HG03575 (cell line): ENCODE data around the gene PARP4.
"Not testable (repeated sequence)": the region's sequence is repeated elsewhere in the genome, so short reads cannot be mapped to it uniquely, and the experiment has no call there.

Source experiments
- ATAC-seq: cut with Tn5 transposase; IDR thresholded peaks from one replicate; pipeline ENCODE4 v1.9.1; 2021; ENCODE audit not compliant: unreplicated experiment, insufficient number of reproducible peaks, low FRiP score; ENCODE audit errors: extremely low read depth

Gene PARP4

DNA sequence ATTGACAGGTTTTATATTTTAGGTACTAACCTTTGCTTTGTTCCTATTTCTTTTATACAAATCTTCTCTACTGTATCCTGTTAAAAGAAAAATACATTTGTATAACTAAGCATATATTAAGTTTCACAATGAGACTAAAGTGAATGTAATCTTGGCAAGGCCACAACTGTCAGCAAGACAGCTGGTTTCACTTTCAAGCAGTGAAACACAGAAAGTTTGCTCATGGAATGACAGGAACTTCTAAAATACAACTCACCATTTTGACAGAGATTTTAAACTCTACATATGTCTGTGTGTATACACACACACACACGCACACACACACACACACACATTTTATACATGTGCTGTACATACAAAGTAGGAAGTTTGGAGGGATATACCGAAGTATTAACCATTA is 53.3 kb downstream of the PARP4 start:
- ATAC-seq = peak; percentile 67

GRCh38 chr13:24458736-24459135 is 53.8 kb downstream of the PARP4 start:
- no peak for ATAC-seq

DNA sequence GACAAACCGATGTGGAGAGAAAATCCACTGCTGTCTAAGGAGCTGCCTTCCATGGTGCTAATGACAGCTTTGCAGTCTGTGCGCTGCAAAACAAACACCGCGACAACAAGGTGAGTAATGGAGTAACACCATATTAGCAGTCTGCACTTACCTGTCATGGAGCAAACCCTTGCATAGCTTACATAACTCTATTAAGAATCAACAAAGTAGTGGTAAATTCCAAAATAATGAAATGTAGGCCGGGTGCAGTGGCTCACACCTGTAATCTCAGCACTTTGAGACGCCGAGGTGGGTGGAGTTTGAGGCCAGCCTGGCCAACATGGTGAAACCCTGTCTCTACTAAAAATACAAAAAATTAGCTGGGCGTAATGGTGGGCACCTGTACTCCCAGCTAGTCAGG is 56.2 kb downstream of the PARP4 start:
- no peak for ATAC-seq

- ATAC-seq = no peak
Observed at GRCh38 chr13:24454056-24454455, 58.5 kb downstream of the PARP4 start.

- no peak for ATAC-seq
Observed at GRCh38 chr13:24452044-24452443, 60.5 kb downstream of the PARP4 start.

- no peak for ATAC-seq
Observed at GRCh38 chr13:24450530-24450929, 62.0 kb downstream of the PARP4 start.

- not testable (repeated sequence) for ATAC-seq
Observed at GRCh38 chr13:24444851-24445250, 67.7 kb downstream of the PARP4 start.

GRCh38 chr13:24443366-24443765 is 69.2 kb downstream of the PARP4 start:
- no peak for ATAC-seq

DNA sequence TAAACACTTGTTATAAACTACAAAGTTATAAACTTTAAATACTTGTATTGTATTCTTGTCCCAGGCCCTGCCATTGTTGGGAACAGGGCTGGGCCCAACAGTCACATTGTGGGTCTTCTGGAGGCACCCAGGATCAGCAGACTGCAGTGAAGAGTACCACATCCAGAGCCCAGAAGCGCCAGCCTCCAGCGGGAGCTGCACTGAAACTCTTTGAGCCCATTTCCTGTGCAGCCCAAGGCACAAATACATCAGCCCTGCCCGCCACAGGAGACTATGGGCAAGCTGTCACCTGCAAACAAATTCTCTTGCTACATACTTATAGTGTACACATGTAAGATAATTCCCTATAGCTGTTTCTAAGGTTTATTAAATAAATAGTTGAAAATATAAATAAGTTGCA is 86.5 kb downstream of the PARP4 start:
- ATAC-seq = not testable (repeated sequence)

GRCh38 chr13:24419668-24420067 is 92.9 kb downstream of the PARP4 start:
- ATAC-seq = not testable (repeated sequence)

- ATAC-seq = no peak
Observed at GRCh38 chr13:24407844-24408243, 104.7 kb downstream of the PARP4 start.

- ATAC-seq = no peak
Observed at GRCh38 chr13:24406524-24406923, 106.1 kb downstream of the PARP4 start.

GRCh38 chr13:24396821-24397220 is 115.8 kb downstream of the PARP4 start:
- no peak for ATAC-seq

- no peak for ATAC-seq
Observed at GRCh38 chr13:24392972-24393371, 119.6 kb downstream of the PARP4 start.

DNA sequence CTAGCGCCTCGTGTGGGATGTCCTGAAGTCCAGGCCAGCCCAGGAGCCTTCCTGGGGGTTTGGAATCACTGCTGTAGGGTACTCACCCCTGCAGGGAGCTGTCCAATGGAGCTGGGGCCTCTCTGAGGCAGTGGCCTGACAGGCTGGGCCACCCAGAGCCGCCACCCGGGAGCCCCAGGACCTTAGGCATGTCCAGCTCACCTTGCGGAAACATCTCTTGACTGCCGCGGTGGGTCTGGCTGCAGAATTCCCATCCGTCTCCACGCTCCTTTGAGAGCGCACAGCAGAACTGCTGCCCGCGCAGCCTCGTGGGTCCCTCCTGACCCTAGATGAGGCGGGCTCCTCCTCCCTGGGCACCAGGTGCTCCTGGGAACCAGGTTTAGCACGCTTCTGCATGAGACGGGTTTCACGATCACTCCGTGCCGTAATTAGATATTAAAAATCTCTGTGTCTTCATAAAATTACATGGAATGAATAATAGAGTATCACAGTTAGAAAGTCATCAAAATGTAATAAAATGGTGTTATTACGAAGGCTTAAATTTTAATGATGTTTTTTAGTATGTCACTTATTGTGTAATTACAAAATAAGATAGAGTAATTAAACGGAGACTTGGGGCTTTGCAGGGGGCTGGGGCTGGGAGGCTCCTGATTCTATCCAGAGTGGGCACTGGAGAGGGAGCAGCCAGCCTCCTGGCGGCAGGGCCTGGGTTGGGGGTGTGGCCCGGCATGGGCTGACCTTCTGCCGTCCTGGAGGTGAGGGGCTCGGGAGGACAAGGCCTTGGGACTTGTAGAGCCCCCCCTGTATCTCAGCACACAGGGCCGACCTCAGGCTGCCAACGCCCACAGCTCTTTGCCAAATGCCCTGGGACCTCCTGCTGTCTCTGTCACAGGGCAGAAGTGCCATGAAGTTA is 120.6 kb downstream of the PARP4 start:
- not testable (repeated sequence) for ATAC-seq

- ATAC-seq = not testable (repeated sequence)
Observed at GRCh38 chr13:24390795-24391194, 121.8 kb downstream of the PARP4 start.

DNA sequence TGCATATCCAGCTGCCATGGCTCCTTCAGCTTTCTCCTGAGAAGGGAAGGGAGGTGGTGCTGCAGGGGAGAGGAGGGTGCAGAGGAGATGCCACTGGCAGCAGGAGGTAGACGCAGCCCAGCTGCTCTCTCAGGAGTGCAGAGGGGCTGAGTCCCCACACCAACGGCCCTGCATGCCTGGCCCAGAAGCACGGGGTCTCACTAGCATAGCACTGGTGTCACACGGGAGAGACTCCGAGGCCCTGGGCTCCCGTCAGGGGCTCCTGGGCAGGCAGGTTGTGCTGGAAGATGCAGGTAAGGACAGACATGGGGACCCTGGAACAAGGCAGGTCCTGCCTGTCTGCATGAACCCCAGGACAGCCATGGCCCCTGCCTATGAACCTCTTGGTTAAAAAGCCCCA is 123.1 kb downstream of the PARP4 start:
- no peak for ATAC-seq

GRCh38 chr13:24388743-24389142 is 123.8 kb downstream of the PARP4 start:
- not testable (repeated sequence) for ATAC-seq

DNA sequence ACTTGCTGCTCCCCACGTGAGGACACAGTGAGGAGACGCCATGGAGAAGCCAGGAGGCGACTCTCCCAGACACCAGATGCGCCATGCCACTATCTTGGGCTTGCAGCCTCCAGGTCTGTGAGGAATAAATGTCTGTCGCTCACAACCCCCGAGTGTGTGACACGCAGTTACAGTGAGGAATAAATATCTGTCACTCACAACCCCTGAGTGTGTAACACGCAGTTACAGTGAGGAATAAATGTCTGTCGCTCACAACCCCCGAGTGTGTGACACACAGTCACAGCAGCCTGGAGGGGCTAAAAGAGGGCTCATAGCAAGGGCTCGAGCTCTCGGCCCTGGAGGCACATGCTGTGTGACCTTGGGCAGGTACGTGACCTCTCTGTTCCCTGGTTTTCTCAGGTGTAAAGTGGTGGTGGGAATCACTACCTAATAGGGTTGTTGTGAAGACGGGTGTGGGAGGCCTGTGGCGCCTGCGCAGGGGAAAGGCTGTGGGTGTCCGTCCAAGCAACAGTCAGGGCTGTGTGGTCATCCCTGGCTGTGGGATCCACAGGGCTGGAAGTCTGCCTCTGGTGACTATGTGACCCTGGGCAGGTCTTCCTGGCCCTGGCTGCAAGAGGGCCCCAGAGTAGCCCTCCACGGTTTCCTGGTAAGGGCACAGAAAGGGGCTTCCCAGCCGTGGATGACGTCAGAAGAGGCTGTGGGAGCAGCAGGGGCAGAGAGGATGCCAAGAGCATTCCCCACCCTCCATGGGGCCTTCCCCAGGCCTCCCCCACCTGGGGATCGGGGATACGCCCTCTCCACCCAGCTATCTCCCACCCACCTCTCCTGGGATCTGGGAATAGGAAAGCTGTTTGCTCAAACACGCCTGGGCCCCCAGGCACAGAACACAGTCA is 125.5 kb downstream of the PARP4 start:
- ATAC-seq = no peak

DNA sequence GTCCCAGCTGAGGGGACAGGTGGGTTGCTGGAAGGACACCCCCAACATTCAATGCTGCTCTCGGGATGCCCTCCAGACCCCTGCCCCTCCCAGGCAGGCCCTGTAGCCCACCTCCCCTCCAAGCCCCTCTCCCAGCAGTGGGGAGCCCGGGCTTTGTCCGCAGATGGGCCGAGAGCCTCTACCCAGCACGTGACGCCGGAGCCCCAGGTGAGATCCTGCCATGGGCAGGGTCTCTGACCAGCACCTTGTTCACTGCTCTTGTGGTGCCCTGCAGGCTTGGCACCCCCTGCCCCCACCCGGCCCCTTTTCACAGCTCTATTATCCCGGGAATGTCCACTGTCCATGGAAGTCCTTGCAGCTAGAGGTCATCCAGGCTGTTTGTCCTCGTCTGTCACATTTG is 126.7 kb downstream of the PARP4 start:
- no peak for ATAC-seq
